KG1 (cell line): ENCODE results near the gene TRMT44.
"Not testable (repeated sequence)": the region's sequence is repeated elsewhere in the genome, so short reads cannot be mapped to it uniquely, and the experiment has no call there.

Experiments
- DNase-seq: peaks from one replicate; lab custom pipeline; 2025; lab: John Stamatoyannopoulos, UW

Gene TRMT44

DNA sequence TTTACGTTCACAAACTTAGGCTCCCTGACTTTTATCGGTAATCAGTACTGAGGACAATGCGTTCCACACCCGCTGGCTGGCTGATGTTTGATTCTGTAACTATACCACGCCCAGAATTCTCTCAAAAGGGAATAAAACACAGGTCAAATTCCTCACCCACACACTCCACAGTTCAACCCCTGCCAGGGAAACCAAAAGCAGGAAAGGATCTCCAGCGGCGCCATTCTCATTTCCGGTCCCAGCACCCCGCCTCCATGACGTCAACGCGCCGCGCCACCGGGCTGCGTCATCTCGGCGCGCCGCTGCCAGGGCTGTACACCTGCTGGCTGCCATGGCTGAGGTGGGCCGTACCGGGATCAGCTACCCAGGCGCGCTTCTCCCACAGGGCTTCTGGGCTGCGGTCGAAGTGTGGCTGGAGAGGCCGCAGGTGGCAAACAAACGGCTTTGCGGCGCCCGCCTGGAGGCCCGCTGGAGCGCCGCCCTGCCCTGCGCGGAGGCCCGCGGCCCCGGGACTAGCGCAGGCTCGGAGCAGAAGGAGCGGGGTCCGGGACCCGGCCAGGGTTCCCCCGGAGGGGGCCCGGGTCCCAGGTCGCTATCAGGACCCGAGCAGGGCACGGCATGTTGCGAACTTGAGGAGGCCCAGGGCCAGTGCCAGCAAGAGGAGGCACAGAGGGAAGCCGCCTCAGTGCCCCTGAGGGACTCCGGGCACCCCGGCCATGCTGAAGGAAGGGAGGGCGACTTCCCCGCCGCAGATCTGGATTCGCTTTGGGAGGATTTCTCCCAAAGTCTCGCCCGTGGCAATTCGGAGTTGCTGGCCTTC lies at the start of gene TRMT44, which contains the start of gene ACOX3:
TSS of gene TRMT44 (plus strand) at position 286 of the 820 bp plus-strand sequence. CDS start at position 332, 46 bp downstream.
TSS of gene ACOX3 (minus strand) at position 232 of the 820 bp plus-strand sequence. CDS start 24,202 bp downstream, outside the sequence.
- peak; percentile 67 for DNase-seq

DNA sequence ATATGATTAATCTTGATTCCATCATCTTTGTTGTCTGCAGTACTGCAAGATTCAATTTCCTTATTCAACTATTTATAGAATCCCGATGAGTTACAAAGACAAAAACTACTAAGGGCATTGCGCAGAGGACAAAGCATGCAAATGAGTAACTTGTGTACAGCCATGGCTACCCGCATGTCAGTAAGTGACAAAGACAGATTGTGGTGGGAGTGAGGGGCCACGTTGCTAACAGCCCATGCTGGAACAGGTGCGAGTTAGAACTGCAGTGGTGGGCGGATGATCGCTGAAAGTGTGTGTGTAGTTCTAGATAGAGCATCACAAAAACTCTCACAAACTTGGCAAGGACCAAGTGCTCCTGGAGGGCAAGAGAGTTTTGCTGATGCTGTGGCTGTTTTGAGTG lies 49.5 kb upstream of the TRMT44 start:
- DNase-seq, result no peak

DNA sequence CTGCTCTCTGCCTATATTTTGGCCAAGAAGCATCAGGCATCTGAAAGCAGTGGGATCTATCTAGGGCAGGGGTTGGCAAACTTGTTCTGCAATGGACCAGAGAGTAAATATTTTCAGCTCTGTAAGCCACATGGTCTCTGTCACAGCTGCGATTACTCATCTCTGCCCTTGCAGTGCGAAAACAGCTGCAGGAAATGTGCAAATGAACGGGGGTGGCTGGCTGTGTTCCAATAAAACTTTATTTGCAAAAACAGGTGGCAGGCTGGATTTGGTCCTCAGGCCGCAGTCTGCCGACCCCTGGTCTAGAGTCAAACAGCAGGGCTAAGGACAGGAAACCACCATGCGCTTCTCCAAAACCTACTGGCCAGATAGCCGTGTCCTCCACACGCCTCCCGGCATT lies 48.6 kb upstream of the TRMT44 start:
- DNase-seq, result no peak

GRCh38 chr4:8392591-8393190 lies 47.9 kb upstream of the TRMT44 start:
- no peak for DNase-seq

DNA sequence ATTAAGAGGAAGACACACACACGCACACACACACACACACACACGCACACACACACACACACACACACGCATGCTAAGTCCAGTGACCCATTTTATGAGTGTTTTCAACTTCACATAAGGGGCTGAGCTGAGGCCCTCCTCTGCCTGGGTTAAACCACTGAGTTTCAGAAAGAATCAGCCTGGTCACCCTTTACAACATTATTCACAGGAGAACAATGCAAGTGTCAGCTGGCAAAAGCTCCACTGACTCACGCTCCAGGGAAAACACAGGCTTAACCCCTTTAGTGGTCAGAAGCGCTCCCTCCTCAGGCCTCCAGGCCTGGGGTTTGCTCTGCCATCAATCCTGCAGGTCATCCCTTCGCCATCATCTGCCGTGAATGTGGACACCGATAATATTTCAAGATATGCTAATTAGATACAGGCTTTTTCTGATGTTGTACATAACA lies 47.0 kb upstream of the TRMT44 start:
- DNase-seq, result no peak

GRCh38 chr4:8394061-8394519 lies 46.5 kb upstream of the TRMT44 start:
- no peak for DNase-seq

- DNase-seq, result no peak
Observed at GRCh38 chr4:8394806-8395205, 45.8 kb upstream of the TRMT44 start.

- DNase-seq, result no peak
Observed at GRCh38 chr4:8395504-8396296, 44.9 kb upstream of the TRMT44 start.

- no peak for DNase-seq
Observed at GRCh38 chr4:8396762-8397406, 43.7 kb upstream of the TRMT44 start.

- no peak for DNase-seq
Observed at GRCh38 chr4:8398347-8398746, 42.2 kb upstream of the TRMT44 start.

DNA sequence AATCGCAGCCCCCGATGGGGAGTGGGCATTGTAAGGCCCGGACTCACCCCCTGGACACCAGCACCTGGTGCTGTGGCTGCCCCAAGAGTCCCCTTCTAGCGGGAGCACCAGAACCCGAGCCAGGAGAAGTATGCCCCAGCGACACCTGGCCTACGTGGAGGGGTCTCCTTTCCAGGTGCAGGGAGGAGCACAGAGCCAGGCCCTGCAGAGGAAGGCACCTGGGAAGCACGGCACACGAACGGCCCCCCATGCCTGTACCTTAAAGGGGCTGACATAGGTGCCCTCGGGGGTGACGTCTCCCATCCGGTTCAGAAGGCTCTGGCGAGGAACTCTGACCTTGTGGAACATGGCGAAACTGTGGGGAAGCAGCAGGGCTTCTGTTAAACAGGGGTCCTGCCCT lies 41.3 kb upstream of the TRMT44 start:
- DNase-seq, result no peak

- no peak for DNase-seq
Observed at GRCh38 chr4:8400632-8401325, 39.8 kb upstream of the TRMT44 start.

DNA sequence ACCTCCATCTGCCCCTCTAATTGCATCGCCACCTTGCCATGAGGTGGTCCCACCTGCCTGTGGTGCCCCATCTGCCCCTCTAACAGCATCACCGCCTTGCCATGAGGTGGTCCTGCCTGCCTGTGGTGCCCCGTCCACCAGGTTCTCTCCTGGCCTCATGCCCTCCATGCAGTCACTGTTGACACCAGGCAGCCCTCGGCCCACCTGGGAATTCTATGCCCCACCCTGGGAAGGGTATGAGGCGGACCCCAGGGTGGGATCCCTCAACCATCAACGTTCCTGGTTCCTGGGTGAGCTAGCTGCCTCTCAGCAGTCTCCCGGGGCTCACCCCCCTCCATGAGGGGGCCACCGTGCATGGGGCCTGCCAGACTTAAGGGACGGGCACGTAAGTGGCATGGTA lies 38.9 kb upstream of the TRMT44 start:
- DNase-seq, result no peak

GRCh38 chr4:8402181-8402597 lies 38.4 kb upstream of the TRMT44 start:
- DNase-seq, result no peak

DNA sequence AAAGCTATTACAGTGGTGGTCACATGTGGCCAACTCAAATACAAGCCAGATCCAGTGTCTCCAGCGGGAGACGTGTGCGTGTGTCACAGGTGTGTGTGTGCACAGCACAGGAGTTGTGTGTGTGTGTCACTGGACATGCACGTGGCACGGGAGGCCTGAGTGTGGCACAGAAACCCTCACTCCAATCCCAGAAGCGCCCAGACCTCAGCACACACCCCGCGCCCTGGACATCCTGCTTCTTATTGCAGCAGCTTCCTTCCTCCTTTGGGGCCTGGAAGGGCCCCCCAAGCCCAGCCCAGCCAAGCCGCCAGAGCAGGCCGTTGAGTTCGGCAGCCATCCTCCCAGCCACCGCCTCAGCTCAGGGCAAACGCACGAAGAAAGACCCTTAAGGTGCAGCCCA lies 37.9 kb upstream of the TRMT44 start:
- DNase-seq, result peak; percentile 31

DNA sequence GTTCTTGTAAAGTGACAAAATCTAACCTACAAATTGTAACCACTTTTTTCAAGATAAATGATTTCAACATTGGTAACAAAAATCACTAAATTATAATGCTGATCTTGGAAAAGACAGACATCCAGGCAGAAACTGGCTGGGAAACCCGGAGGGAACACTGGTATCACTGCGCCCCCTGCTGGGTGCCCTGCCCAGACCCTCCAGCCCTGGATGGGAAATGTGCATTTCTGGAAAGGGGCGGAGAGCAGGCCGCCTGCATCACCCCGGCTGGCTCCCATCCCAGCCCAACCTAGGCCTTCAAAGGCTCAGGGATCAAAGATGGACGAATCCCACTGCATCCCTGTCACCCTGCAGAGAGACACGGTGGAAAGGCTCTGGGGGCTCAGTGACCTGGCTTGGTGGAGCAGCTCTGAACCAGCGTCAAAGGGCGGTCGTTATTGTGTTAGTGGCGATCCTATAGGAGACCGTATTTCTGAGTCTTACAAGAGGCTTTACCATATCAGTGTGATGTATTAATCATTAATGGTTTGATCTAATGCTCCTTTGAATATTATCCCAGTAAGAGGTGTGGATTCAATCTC lies 37.3 kb upstream of the TRMT44 start:
- DNase-seq, result peak; percentile 59

- no peak for DNase-seq
Observed at GRCh38 chr4:8403976-8404375, 36.6 kb upstream of the TRMT44 start.

DNA sequence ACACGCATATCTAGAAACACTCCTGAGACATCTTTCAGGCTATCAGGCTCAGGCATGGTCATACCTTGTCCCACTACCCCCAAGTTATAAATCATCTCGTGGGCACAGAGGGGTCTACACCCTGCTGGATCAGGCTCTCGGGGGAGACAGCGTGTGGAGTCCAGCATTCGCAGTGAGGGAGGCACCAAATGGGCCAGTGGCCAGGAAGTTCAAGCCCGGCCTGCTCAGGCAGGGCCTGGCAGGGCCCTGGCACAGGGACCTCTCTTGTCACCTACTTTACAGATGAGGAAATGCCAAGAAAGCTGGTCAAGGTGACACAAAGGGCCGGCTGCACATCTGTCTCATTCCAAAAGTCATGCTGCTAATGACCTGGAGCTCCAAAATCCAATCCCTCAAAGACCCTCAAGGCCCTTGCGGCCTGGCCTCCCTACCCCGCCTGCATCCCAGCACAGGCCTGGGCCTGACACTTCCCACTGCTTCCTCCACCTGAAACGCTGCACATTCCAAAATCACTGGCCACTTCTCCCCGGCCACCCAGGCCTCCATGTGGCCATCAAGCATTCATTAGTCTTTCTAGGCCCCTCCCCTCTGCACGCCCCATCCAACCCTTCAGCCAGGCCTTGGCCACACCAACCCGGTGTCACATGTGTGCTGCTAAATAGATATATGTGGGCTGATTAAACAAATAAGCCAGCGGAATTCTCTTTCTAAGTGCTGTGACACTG lies 35.6 kb upstream of the TRMT44 start:
- no peak for DNase-seq

DNA sequence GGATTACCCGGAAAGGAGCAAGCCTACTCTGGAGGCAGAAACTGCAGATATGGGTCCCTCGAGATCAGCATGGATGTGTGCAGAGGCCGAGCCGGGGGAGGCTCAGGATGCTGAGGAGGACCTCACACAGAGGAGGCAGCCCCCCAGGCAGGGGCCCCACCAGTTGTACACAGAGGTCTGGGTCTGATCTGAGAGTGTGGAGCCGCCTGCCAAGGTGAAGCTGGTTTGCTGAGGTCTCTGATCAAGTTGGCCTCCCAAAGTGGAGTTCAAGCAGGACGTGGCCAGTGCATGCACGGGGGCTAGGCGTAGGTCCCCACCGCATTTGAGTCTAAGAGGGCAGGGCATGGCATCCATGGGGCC lies 35.1 kb upstream of the TRMT44 start:
- no peak for DNase-seq

- DNase-seq, result not testable (repeated sequence)
Observed at GRCh38 chr4:8406887-8407286, 33.7 kb upstream of the TRMT44 start.
